ENCODE results near the gene TAS2R60.

DNA sequence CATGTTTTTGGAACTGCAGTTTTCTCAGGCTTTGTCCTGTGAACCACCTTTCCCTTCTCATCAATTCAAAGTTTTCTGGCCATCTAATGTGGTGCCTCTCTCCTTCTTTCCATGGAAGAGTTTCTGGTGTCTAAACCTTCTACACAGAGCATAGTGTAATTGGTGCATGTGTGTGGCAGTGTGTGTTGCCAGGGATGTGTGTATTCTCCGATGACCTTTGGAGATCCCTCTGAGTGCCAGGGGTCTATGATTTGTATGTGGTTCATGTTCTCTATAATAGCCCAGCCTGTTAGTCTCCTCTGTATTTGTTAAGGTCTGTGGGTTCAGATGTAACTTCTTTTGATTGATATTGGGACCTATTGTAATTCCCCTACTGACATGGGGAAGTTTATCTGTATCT is 1.5 kb downstream of the TAS2R60 start:
- TF ChIP-seq, protein P1, sequence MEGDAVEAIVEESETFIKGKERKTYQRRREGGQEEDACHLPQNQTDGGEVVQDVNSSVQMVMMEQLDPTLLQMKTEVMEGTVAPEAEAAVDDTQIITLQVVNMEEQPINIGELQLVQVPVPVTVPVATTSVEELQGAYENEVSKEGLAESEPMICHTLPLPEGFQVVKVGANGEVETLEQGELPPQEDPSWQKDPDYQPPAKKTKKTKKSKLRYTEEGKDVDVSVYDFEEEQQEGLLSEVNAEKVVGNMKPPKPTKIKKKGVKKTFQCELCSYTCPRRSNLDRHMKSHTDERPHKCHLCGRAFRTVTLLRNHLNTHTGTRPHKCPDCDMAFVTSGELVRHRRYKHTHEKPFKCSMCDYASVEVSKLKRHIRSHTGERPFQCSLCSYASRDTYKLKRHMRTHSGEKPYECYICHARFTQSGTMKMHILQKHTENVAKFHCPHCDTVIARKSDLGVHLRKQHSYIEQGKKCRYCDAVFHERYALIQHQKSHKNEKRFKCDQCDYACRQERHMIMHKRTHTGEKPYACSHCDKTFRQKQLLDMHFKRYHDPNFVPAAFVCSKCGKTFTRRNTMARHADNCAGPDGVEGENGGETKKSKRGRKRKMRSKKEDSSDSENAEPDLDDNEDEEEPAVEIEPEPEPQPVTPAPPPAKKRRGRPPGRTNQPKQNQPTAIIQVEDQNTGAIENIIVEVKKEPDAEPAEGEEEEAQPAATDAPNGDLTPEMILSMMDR (conservative IDR thresholded peaks at IDR 0.05), result no peak
- TF ChIP-seq ZFX (IDR thresholded peaks at IDR 0.05), result no peak
